HepG2 (cell line): ENCODE results near the gene HS2ST1. TPM values are rescaled to one million over a fixed set of nuclear protein-coding genes. Genes with fewer than 3 reads are reported as not detected.

Experiments used
- NCOA2 ChIP-seq: sonication (generic); formaldehyde crosslinking; IDR thresholded peaks from 2 replicates; pipeline ENCODE4 v1.8.0; 2022; ENCODE audit warnings: inconsistent platforms
- NR2C2 ChIP-seq: sonication (generic); formaldehyde crosslinking; IDR thresholded peaks from 2 replicates; pipeline ENCODE4 v1.4.0; 2020; ENCODE audit warnings: missing genetic modification reagents, mild to moderate bottlenecking, moderate library complexity, borderline replicate concordance
- PRMT3 ChIP-seq: sonication (generic); formaldehyde crosslinking; IDR thresholded peaks from 2 replicates; pipeline ENCODE4 v1.8.1; 2022; ENCODE audit warnings: low read depth, mild to moderate bottlenecking, moderate library complexity, missing genetic modification reagents, borderline replicate concordance
- SMAD1 ChIP-seq: sonication (generic); formaldehyde crosslinking; IDR thresholded peaks from 2 replicates; pipeline ENCODE4 v1.4.0; 2020; ENCODE audit warnings: missing genetic modification reagents, low read depth, mild to moderate bottlenecking, borderline replicate concordance
- TOE1 ChIP-seq: sonication (generic); formaldehyde crosslinking; IDR thresholded peaks from 2 replicates; pipeline ENCODE4 v1.4.0; 2020; ENCODE audit warnings: mild to moderate bottlenecking, missing genetic modification reagents
- ZBTB33 ChIP-seq: sonication (generic); formaldehyde crosslinking; IDR thresholded peaks from 2 replicates; pipeline ENCODE4 v1.4.0; 2020; ENCODE audit warnings: missing genetic modification reagents
- ZFY ChIP-seq: sonication (generic); formaldehyde crosslinking; IDR thresholded peaks from 2 replicates; pipeline ENCODE4 v1.4.0; 2020; ENCODE audit warnings: missing genetic modification reagents
- ZNF17 ChIP-seq: sonication (generic); formaldehyde crosslinking; IDR thresholded peaks from 2 replicates; pipeline ENCODE4 v1.5.0; 2020; ENCODE audit warnings: mild to moderate bottlenecking, missing genetic modification reagents
- ZNF230 ChIP-seq: sonication (generic); formaldehyde crosslinking; IDR thresholded peaks from 2 replicates; pipeline ENCODE4 v1.4.0; 2020; ENCODE audit warnings: mild to moderate bottlenecking, missing genetic modification reagents
- ZNF407 ChIP-seq: sonication (generic); formaldehyde crosslinking; IDR thresholded peaks from one replicate; pipeline ENCODE4 v1.5.1; 2020; ENCODE audit warnings: mild to moderate bottlenecking, missing genetic modification reagents; ENCODE audit errors: not compliant biosample characterization
- ZNF546 ChIP-seq: sonication (generic); formaldehyde crosslinking; conservative IDR thresholded peaks from 2 replicates; pipeline ENCODE4 v1.8.1; 2023; ENCODE audit warnings: mild to moderate bottlenecking, missing genetic modification reagents
- ZNF672 ChIP-seq: sonication (generic); formaldehyde crosslinking; IDR thresholded peaks from 2 replicates; pipeline ENCODE4 v1.8.1; 2022; ENCODE audit warnings: missing genetic modification reagents
- ZNF891 ChIP-seq: sonication (generic); formaldehyde crosslinking; IDR thresholded peaks from 2 replicates; pipeline ENCODE4 v1.5.0; 2020; ENCODE audit warnings: mild to moderate bottlenecking, missing genetic modification reagents
- polyA plus RNA-seq, 8 experiments: library from polyadenylated mRNA; depleted of rRNA in 3 of 8; stranded (reverse) in 7 of 8; unstranded in 1 of 8; fragments of >200 nt; fragmentation: Illumina TruSeq in 4 of 8; extraction: Trizol in 4 of 8; gene quantifications; 2 replicates each; pipeline versions ENCODE4 v1.2.1 to v1.2.3, GENCODE V29; 2011 to 2016; ENCODE audit warnings: low read depth in 4 of 8, missing spikeins in 1 of 8, mixed read lengths in 1 of 8; ENCODE audit not compliant: insufficient read depth in 1 of 8
- total RNA-seq, 5 experiments: library from RNA; depleted of rRNA; stranded (reverse); fragments of >200 nt; fragmentation: Illumina TruSeq; extraction: Trizol; gene quantifications; 2 replicates each; pipeline ENCODE4 v1.2.3, GENCODE V29; 2016; ENCODE audit warnings: low read depth in 1 of 5
- TF ChIP-seq, protein P1 (sequence below): sonication (generic); formaldehyde crosslinking; conservative IDR thresholded peaks from 2 replicates; pipeline ENCODE4 v1.8.0; 2022; ENCODE audit warnings: mild to moderate bottlenecking, moderate library complexity, missing genetic modification reagents
- TF ChIP-seq, protein P2 (sequence below): sonication (generic); formaldehyde crosslinking; IDR thresholded peaks from 2 replicates; pipeline ENCODE4 v1.5.0; 2020; ENCODE audit warnings: missing genetic modification reagents, mild to moderate bottlenecking, borderline replicate concordance

Gene HS2ST1
- total and polyA plus RNA-seq, 2 of the 13 experiments (the other 11 are each of a cell fraction or from before 2014, with no cell fraction given): 22.1 to 58.7 TPM

GRCh38 chr1:87131809-87132283 lies 217.4 kb downstream of the HS2ST1 start (continued):
- no peak for TF ChIP-seq ZNF17 (CRISPR knock-in tag)
- no peak for TF ChIP-seq NR2C2 (CRISPR knock-in tag)
- 0 out of 2 replicates have a peak, but pooled peaks have one; percentile 12 for TF ChIP-seq NCOA2 (CRISPR knock-in tag)
- TF ChIP-seq ZNF546 (CRISPR knock-in tag): 0 out of 2 replicates have a peak, but pooled peaks have one; percentile 74
- TF ChIP-seq, protein P1, sequence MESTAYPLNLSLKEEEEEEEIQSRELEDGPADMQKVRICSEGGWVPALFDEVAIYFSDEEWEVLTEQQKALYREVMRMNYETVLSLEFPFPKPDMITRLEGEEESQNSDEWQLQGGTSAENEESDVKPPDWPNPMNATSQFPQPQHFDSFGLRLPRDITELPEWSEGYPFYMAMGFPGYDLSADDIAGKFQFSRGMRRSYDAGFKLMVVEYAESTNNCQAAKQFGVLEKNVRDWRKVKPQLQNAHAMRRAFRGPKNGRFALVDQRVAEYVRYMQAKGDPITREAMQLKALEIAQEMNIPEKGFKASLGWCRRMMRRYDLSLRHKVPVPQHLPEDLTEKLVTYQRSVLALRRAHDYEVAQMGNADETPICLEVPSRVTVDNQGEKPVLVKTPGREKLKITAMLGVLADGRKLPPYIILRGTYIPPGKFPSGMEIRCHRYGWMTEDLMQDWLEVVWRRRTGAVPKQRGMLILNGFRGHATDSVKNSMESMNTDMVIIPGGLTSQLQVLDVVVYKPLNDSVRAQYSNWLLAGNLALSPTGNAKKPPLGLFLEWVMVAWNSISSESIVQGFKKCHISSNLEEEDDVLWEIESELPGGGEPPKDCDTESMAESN: 0 out of 2 replicates have a peak, but pooled peaks have one; percentile 25
- TF ChIP-seq SMAD1 (CRISPR knock-in tag): 0 out of 2 replicates have a peak, but pooled peaks have one; percentile 29
- TF ChIP-seq ZNF407 (CRISPR knock-in tag): no peak
- TF ChIP-seq ZNF672 (CRISPR knock-in tag): no peak
- peak; percentile 37; the same call in 1 of the 2 replicates for TF ChIP-seq ZFY (CRISPR knock-in tag)
- TF ChIP-seq, protein P2, sequence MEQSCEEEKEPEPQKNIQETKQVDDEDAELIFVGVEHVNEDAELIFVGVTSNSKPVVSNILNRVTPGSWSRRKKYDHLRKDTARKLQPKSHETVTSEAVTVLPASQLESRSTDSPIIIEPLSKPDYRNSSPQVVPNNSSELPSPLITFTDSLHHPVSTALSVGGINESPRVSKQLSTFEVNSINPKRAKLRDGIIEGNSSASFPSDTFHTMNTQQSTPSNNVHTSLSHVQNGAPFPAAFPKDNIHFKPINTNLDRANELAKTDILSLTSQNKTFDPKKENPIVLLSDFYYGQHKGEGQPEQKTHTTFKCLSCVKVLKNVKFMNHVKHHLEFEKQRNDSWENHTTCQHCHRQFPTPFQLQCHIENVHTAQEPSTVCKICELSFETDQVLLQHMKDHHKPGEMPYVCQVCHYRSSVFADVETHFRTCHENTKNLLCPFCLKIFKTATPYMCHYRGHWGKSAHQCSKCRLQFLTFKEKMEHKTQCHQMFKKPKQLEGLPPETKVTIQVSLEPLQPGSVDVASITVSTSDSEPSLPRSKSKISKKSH (CRISPR knock-in tag): 0 out of 2 replicates have a peak, but pooled peaks have one; percentile 54
- 0 out of 2 replicates have a peak, but pooled peaks have one; percentile 71 for TF ChIP-seq TOE1 (CRISPR knock-in tag)
- peak; percentile 47; the same call in 1 of the 2 replicates for TF ChIP-seq ZNF891
- TF ChIP-seq PRMT3: no peak
- TF ChIP-seq ZNF230 (CRISPR knock-in tag): peak; percentile 27; the same call in 1 of the 2 replicates
- 0 out of 2 replicates have a peak, but pooled peaks have one; percentile 29 for TF ChIP-seq ZBTB33 (CRISPR knock-in tag)
